T1000 (cell line): ENCODE data around the gene SRSF4.
A peak's percentile ranks its signal among the peaks of the same experiment; 100 is the strongest.
"Not testable (repeated sequence)": the region's sequence is repeated elsewhere in the genome, so short reads cannot be mapped to it uniquely, and the experiment has no call there.

Source experiments
- DNase-seq: peaks from one replicate; lab custom pipeline; 2025; ENCODE audit warnings: mixed read lengths; lab: John Stamatoyannopoulos, UW

The SRSF4 gene

DNA sequence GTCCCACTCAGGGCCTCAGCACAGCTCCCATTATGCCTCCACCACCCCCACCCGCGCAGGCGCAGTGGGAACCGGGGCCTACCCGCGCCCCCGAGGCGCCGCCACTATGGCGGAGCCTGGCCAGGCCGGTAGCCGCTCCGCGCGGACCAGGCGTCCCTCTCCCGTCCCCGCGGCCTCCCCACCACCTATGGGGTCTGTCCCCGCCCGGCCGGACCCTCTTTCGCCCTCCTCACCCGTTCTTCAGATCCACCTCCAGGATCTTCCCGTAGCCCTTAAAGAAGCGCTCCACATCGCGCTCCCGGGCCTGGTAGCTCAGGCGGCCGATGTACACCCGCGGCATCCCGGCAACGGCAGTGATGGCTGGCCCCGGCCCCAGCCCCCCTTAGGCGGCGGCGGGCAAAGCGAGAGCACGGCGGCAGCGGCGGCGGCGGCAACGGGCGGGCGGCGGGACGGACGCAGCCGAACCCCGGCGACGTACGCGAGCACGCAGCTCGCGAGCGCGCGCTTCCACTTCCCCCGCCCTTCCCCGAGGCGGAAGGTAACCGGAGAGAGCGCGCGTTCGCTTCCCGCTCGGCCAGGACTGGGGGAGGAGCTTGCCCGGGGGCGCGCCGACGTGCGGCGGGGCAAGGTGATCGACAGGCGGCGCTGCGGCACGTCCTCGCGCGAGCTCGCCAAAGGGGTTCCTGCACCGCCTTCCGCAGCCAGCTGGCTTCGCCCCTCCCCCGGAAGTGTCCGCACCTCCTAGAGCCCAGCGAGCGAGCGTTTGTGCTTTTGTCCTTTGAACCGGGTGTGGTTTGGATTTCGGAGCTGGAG is at the start of gene SRSF4:
Gene SRSF4, minus strand, starts transcription at position 488 of the 813 bp plus-strand sequence. Its CDS starts 148 bp downstream, at position 340.
- peak; percentile 99 for DNase-seq

DNA sequence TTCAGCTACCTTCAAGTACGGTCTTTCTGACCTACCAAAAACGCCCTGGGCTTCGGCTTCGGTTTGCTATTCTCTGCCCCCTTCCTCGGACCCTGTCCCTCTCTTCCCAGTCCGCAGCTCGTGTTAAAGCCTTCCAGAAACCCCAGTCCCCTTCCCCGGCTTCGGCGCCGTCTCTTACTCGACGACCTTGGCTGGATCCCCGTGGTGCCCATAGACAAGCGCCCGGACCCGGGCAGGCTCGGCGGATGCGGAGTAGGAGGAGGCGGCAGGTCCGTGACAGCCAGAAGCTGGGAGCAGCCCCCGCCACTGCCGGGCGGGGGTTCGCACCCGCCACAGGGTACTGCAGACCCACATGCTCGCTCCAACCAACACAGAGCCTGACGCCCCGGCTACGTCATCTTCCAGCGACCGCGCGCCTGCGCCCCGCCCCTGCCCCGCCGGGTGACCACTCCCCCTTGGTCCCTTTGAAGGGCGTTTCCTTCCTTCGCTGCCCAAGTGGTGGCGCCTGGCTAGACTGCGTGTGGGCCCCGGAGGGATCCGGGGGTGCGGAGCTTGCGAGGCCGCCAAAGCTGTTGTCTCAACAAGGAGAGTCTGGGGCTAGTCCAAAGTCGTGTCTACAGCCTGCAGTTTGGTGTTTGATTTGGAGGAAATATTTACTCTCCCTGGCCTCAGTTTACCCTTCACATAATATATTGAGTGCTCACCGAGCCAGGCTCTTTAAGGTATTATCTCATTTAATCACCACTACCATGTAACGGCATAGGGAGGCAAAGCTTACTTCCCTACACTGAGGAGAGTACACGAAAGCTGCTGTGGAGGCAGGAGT is 49.1 kb upstream of the SRSF4 start, which contains the start of gene MECR:
Gene MECR, minus strand, starts transcription at position 382 of the 826 bp plus-strand sequence. Its CDS starts 28 bp downstream, at position 354.
- DNase-seq = peak; percentile 84

DNA sequence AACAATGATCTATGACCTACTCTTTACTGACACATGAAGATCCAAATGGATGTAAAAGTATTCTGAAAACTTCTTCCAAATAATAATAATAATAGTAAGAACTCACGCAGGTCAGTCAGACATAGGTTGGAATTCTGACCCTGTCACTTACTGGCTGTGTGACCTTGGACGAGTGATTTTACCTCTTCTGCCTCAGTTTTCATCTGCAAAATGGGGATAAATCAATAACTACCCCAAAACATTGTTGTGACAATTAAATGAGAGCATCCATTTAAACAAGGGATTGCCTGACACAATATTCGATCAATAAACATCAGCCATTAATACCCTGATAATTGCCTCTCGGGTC is 48.5 kb upstream of the SRSF4 start:
- DNase-seq = no peak

DNA sequence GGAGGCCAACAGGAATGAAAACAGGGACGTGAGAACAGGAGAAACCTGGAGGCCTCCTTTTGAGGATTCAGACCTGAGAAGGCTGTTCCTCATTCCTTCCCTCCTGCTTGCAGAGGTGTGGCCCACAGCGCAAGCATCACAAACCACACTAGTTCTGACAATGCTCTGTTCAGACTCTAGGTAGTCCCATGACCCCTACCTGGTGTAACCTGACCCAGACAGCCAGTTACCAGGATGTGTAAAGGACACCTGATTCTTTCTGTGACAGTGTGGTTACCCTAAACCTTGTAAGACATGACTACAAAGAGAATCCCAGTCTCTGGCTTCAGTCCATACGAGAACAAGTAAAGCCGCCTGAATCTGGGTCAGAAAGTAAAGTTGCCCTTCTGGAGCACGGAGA is 45.8 kb upstream of the SRSF4 start:
- no peak for DNase-seq

DNA sequence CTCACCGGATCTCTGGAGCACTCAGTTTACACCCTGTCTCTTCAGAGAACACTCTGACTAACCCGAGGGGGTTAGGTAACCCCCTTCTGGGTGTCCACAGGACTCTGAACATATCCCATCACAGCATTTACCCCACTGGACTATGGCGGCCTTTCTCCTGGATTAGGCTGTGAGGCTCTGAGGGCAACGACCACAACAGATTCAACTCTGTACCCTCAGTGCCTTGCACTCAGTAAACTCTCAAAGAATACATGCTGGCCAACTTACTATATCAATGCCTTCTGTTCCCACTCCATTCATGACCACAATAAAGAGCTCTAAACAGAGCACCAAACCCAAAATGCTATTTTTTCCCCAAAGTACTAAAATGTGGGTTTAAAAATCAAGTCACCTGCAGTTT is 43.7 kb upstream of the SRSF4 start:
- DNase-seq = no peak

DNA sequence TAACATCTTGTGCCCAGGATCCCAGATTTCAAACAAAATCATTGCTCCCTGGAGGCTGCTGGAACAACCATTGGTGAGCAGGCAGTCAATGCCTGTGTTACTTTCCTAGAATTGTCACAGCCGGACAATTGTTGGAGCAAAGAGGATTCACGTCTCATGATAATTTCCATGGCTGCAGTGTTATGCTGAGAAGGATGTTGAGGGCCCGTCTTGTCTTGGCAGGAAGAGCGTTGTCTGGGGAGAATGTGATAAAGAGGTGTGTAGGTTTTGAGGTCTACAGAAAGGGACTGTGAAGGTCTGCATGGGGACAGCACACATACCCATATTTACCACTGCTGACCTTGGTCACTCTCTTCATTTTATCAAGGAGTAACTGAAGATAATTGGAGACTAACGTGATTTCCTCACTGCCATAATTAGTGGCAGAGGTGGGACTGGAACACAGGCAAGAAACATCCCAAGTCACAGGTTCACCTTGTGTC is 42.7 kb upstream of the SRSF4 start:
- no peak for DNase-seq

DNA sequence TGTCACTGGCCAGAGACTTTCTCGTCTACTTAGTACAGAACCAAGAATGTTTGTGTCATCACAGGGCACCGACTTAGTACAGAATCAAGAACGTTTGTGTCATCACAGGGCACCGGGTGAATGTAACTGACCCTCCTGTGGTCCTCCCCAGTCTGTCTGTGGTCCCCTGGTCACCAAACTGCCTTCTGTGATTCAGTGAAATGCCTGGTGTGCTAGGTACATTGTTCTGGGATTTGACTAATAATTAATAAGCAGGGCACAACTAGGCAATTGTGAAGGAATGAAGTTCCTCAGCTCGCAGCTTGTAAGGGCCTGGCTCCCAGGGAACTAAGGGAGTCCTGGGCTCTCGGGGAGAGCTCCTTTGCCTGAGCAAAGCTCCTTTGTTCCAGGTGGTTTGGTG is 41.8 kb upstream of the SRSF4 start:
- DNase-seq = no peak

DNA sequence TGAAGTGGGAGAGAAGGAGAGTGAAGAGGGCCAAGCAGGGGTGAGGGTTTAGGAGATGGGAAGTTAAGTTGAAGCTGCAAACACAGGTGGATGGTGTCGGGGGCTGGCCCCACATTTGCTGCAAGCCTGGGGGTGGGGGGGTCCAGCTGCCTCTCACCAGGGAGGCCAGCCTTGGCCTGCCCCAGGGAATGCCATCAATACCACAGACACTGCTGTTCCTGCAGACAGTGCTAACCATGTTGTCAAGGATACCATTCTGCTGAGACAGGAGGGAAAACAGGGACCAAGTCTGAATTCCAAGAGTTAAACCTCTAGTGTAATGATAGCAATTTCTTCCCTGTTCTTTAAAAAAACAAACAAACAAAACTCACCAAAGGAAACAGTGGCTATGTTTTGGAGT is 41.0 kb upstream of the SRSF4 start:
- no peak for DNase-seq

DNA sequence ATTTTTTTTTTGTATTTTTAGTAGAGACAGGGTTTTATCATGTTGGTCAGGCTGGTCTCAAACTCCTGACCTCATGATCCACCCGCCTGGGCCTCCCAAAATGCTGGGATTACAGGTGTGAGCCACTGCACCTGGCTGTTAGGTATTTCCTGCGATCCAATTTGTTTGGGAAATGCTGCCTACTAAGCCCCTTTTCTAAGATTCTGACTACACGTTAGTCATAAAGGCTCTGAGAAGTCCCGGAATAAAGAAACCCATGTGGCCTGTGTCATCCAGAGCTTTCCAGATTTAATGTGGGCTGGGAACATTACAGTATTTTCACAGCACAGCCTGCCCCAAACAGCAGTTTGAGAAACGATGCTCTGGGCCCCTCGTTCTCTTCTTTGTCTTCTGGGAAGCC is 40.6 kb upstream of the SRSF4 start:
- DNase-seq = not testable (repeated sequence)

DNA sequence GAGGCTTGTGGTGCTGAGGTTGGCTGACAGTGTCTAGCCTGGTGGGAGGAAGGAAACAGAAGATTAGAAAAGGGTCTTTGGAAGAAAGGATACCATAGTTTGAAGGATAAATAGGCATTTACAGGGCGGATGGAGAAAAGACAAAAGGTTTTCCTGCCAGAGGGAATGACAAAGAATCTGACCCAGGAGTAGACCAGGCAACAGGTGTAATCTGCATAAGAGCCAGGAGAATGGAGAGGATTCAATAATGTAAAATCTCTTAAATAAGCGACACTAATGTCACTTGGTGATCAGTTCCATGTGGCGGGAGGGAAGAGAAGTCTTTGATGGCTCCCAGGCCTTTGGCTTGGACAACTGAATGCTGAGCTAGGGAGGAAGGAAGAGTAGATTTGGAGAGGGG is 39.6 kb upstream of the SRSF4 start:
- no peak for DNase-seq

DNA sequence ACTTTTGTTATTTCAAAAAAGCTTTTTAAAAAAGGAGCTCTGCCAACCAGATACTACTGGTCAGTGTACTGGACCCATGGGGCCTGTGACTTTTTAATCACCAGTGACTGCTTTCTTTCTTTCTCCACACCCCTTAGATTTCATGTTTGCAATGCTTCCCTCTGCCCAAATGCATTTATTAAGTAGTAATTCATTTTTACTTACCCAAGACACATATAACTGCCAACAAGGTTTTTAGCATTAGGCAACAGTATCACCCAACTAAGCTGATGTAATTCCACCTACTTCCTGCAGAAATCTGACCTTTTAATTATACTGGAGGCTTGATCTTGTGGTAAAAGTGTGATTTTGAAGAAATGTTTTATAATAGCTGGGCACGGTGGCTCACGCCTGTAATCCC is 36.5 kb upstream of the SRSF4 start:
- DNase-seq = no peak

DNA sequence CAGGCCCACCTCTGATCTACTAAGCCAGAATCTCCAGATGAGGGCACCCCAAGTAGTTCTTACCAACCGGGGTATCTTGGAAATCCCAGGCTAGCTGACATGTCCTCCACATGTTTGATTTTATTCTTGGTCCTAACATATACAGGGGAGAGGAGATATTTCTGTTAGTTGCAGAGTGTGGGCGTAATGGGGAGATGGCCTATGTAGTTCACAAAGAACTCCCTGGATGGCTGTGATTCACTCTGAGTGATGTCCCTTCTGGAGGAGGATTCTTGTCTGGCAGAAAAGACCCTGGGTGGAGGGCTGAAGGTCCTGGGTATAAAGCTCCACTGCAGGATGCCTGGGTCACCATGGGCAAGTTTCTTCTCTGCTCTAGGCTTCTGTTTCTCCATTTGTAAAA is 35.9 kb upstream of the SRSF4 start:
- no peak for DNase-seq

DNA sequence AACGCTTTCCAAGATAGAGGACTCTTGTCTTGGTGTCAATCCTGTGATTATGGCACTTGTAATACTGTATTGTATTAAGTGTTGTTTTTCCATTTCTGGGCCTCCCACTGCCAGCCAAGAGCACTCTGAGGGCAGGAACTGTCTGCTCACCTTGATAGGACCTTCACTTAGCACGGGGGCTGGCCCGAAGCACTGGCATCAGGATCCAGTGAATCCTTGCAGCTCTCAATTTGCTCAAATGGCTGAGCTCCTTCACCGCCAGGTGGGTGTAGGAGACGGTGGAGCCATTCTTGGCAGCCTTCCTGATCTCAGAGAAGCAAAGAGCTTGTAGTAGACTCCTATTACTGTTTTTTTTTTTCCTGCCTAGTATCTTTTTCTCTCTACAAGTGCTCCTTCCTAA is 31.4 kb upstream of the SRSF4 start:
- DNase-seq = no peak

DNA sequence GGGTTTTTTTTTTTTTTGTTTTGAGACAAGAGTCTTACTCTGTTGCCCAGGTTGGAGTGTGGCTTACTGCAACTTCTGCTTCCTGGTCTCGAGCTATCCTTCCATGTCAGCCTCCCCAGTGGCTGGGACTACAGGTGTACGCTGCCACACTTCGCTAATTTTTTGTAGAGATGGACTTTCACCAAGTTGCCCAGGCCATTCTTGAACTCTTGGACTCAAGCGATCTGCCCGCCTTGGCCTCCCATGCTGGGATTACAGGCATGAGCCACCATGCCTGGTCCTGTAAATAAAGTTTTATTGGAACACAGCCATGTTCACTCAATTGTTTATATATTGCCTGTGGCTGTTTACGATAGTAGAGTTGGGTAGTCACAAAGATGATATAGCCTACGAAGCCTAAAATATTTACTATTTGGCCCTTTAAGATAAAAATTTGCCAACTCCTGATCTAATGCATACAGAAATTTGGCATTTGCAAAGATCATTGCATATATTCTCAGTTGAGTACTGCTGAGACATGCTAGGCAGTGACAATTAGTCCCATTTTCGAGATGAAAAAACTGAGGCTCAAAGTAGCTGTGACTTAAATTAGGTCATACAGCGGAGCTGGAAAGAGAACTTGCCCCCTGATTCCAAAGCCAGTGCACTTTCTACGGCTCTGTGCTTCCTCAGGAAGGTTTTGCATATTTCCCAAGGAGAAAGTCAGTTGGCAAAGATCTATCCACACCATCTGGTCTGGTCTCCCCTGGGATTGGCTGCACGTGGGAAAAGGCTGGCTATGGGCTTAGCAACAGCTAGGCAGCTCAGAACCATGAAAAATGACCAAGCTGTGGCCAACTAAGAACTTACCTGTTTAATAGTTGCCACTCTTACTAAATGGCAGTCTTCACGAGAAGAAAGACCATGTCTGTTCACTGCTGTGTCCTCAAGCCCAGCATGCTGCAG is 29.7 kb upstream of the SRSF4 start:
- no peak for DNase-seq

DNA sequence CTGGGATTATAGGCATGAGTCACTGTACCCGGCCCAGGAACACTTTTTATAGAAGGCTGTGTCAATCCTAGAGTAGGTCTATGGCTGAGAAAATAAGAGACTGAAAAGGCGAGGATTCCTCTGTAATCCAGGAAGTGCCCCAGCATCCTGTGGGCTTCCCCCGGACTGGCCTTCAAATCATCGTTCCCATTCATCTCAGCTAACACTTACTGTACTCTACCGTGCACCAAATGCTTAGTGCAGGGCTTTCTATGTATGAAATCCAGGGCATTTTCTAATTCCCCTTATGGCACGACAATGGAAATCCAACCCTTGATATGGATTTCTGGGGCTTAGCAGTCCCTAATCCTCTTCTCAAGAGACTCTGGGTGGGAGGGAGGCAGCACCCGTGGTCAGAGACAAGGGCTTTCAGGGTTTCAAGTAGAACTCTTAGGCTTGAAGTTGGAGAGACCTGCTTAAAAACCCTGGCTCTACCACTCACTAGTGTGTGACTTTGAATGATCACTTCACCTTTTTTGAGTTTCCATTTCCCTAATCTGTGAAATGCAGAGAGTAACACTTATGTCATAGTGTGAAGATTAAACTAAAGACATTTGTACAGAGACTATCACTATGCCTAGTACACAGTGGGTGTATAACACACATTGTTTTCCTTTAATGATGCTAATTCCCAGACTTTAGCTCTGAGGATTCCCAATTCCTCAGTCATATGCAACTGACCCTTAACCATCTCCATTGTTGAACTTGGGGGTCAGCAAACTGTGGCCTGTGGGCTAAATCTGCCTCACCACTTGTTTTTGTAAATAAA is 28.8 kb upstream of the SRSF4 start:
- DNase-seq = no peak

DNA sequence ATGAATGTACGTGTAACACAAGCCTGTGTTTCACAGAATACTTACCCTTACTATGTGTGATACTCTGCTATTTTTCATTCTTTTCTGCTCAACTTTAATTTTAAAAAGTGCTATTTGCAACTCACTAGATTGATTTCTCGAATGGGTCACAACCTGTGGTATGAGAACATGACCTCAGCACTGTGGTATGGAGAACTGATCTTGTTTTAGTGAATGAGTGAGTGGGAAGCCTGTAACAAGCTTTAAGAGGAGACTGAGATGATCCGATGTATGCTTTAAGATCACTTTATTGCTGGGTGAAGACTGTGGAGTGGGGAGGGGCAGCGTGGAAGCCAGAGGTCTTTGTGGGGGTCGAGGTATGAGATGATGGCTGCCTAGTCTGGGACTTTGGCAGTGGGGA is 27.5 kb upstream of the SRSF4 start:
- DNase-seq = no peak

DNA sequence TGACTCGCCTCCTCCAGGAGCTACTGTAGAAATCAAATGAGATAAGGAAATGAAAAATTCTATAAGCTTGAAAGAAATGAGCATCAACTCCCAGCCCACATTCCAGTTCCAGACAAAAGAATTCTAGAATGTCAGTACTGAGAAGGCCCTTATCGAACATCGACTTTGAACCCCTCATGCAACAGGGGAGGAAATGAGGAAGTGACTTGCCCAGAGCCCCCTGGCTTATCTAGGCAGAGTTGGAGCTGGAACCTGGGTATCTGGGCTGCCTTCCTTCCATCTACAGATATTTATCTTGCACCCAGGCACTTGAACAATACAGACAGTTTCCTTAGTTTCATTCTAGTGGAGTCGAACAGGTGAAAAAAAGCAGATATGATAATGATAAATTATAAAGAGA is 26.7 kb upstream of the SRSF4 start:
- no peak for DNase-seq

DNA sequence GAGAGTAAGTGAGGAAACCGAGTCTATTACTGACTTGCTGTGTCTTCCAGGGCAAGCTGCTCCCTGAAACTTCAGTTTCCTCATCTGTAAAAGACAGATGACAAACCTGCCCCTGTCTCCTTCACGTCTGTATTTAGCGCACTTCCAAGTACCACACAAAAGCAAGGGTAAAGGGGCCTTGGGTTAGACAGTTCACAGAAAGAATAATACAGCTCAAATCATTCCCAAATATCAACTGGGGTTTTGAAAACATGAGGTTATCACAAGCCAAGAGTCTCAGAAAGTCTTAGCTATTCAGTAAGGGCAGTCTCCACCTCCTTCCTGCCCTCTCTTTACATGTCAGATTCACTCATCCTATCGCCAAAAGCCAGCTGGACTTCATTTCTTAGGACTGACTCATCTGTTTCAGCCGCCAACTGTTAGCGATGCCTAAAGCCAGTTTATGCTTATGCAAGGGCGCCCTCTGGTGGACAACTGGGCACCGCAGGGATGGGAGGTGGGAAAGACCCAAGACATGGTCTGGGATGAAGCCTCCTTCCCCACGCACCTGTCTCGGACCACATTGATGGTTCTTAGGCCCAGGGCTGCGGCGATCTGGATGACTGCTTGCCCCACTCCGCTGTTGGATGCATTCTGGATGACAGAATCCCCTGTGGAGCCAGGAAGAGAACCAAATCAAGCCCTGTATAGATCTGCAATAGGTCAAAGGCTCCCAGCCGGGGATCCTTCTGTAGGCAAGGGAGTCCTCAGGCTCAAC is 21.1 kb upstream of the SRSF4 start:
- peak; percentile 91 for DNase-seq

DNA sequence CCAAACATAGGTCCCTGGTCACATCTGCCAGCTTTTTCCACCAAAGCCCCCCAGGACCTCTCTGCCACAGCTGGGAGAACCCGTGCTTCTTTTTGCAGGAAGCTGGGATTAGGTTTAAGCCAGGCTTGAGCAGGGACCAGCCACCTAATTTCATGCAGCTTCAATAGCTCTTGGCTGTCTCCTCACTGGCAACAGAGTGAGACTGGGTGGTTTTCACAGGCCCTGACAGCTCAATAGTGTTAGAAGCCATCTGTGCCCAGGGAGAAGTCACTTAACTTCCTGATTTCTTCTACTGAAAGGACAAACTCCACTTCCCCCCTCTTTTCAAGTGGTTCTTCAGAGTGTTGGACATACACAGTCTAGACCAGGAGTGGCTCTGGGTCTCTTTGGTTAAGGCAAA is 20.4 kb upstream of the SRSF4 start:
- no peak for DNase-seq

DNA sequence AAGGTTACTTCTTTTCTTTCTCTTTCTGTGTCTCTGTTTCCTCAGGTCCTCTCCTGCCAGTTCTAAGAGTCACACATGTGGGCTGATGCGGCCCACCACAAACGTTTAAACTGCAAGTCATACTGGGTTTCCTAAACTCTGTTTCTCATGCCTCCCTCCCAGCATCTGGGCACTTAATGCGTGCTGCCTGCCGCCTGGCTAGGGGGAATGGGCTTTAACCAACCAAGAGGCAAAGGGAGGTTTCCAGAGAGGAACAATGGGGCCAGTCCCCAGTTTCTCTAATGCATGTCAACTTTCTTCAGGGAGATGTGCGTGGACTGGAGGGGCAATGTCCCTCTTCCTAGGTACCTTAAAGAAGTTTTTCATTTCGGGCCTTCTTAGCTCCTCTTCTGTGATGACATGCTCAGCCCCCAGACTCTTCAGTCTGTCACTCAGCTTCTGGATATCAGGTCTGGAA is 19.9 kb upstream of the SRSF4 start:
- no peak for DNase-seq
